ENCODE measurements around the gene REEP2.
"Not testable (repeated sequence)": the region's sequence is repeated elsewhere in the genome, so short reads cannot be mapped to it uniquely, and the experiment has no call there.

Gene REEP2

GRCh38 chr5:138466900-138467710 lies 28.2 kb downstream of the REEP2 start:
- no peak for TF ChIP-seq ZNF274 (IDR thresholded peaks at IDR 0.05; ENCODE audit: low read depth, low read length)
- no peak overlapping the region for H3K4me3 ChIP-seq (ENCODE audit: low read length)

DNA sequence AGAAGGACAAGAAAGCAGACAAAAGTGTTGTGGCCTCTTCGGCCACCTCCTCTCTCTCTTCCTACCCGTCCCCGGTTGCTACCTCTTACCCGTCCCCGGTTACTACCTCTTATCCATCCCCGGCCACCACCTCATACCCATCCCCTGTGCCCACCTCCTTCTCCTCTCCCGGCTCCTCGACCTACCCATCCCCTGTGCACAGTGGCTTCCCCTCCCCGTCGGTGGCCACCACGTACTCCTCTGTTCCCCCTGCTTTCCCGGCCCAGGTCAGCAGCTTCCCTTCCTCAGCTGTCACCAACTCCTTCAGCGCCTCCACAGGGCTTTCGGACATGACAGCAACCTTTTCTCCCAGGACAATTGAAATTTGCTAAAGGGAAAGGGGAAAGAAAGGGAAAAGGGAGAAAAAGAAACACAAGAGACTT lies 28.9 kb downstream of the REEP2 start:
- no peak overlapping the region for H3K4me3 ChIP-seq (ENCODE audit: low read length)
- TF ChIP-seq ZNF274 (IDR thresholded peaks at IDR 0.05; ENCODE audit: low read depth, low read length) = no peak

DNA sequence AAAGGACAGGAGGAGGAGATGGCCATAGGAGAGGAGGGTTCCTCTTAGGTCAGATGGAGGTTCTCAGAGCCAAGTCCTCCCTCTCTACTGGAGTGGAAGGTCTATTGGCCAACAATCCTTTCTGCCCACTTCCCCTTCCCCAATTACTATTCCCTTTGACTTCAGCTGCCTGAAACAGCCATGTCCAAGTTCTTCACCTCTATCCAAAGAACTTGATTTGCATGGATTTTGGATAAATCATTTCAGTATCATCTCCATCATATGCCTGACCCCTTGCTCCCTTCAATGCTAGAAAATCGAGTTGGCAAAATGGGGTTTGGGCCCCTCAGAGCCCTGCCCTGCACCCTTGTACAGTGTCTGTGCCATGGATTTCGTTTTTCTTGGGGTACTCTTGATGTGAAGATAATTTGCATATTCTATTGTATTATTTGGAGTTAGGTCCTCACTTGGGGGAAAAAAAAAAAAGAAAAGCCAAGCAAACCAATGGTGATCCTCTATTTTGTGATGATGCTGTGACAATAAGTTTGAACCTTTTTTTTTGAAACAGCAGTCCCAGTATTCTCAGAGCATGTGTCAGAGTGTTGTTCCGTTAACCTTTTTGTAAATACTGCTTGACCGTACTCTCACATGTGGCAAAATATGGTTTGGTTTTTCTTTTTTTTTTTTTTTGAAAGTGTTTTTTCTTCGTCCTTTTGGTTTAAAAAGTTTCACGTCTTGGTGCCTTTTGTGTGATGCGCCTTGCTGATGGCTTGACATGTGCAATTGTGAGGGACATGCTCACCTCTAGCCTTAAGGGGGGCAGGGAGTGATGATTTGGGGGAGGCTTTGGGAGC lies 29.5 kb downstream of the REEP2 start:
- no peak for TF ChIP-seq ZNF274 (IDR thresholded peaks at IDR 0.05; ENCODE audit: low read depth, low read length)
- H3K4me3 ChIP-seq (ENCODE audit: low read length) = no peak overlapping the region

GRCh38 chr5:138468966-138469539 lies 30.2 kb downstream of the REEP2 start:
- no peak overlapping the region for H3K4me3 ChIP-seq (ENCODE audit: low read length)
- no peak for TF ChIP-seq ZNF274 (IDR thresholded peaks at IDR 0.05; ENCODE audit: low read depth, low read length)

- no peak overlapping the region for H3K4me3 ChIP-seq (ENCODE audit: low read length)
- TF ChIP-seq ZNF274 (IDR thresholded peaks at IDR 0.05; ENCODE audit: low read depth, low read length) = no peak
Measured at GRCh38 chr5:138469540-138470321, 30.9 kb downstream of the REEP2 start.

DNA sequence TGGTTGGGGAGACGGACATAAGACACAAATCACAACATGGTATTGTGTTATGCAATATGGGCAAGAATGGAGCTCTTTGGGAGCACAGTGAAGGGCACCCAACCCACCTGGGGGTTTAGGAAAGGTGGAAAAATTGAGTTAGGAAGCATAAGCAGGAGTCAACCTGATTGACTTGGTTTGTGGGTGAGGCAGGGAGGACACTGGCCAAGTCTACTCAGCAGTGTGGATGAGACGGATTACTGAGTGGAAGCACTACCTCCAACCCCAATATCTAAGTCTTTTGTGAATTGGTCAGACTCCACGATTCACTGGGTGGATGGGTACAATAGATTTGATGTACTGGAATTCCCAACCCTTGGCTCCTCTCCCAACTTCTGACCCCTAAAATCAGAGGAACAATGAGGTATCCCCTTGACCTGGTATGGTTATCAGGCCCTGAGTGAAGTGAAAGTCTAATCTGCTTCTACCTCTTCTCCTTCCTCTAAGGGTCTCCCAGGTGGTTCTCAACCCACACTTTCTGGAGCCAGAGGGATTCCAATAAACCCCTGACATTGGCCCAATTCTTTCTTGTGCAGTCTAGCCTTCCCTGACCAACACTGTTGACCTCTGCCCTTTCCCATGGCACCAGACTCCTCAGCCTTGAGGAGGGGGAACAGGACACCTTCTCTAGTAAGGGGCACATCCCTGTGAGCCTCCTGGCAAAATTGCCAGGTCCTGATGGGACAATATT lies 31.6 kb downstream of the REEP2 start:
- TF ChIP-seq ZNF274 (IDR thresholded peaks at IDR 0.05; ENCODE audit: low read depth, low read length) = no peak
- H3K4me3 ChIP-seq (ENCODE audit: low read length) = no peak overlapping the region

- no peak for TF ChIP-seq ZNF274 (IDR thresholded peaks at IDR 0.05; ENCODE audit: low read depth, low read length)
- H3K4me3 ChIP-seq (ENCODE audit: low read length) = no peak overlapping the region
Measured at GRCh38 chr5:138471052-138471361, 32.1 kb downstream of the REEP2 start.

DNA sequence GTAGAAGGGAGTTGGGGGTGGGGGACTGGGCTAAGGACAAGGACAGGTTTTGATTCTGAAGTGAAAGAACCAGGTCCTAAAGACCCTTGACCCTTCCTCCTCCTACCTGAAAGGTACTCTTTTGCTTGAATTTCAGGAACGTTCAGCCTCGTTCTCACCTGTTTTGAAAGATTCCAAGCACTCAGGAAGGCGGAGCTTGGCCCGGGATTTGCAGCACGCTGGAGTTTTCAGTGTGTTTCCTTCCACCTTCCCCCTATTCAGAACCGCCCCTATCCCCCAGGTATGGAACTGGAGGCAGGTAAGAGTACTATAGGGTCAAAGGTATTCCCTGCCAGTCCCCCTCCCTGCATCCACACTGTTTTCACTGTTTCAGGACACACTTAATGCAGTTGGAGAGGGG lies 33.5 kb downstream of the REEP2 start:
- no peak overlapping the region for H3K4me3 ChIP-seq (ENCODE audit: low read length)
- TF ChIP-seq ZNF274 (IDR thresholded peaks at IDR 0.05; ENCODE audit: low read depth, low read length) = no peak

GRCh38 chr5:138473151-138473550 lies 34.3 kb downstream of the REEP2 start:
- H3K4me3 ChIP-seq (ENCODE audit: low read length) = not testable (repeated sequence)

- no peak for TF ChIP-seq ZNF274 (IDR thresholded peaks at IDR 0.05; ENCODE audit: low read depth, low read length)
- no peak overlapping the region for H3K4me3 ChIP-seq (ENCODE audit: low read length)
Measured at GRCh38 chr5:138476918-138477317, 38.1 kb downstream of the REEP2 start.

GRCh38 chr5:138482638-138483037 lies 43.8 kb downstream of the REEP2 start:
- H3K4me3 ChIP-seq (ENCODE audit: low read length) = no peak overlapping the region
- TF ChIP-seq ZNF274 (IDR thresholded peaks at IDR 0.05; ENCODE audit: low read depth, low read length) = no peak

DNA sequence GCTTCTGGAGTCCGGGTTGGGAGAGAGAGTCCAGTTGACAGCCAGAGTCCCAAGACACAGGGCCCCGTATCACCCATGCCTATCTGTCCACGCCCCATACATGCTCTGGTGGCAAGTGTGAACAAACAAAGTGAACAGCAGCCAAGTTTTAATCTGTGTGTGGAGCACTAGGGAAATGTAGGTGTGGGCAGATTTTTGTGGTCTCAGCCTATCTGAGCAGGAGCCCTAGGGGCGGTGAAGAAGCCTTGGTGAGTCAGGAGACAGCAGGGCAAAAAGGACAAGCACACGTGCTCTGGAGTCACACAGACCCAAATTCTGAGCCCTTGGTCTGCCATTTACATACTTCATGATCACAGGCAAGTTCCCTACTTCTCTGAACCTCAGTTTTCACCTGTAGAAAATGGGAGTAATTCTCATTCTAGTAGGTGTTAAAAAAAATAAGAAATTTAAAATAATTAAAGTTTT lies 49.7 kb downstream of the REEP2 start:
- no peak overlapping the region for H3K4me3 ChIP-seq (ENCODE audit: low read length)
- no peak for TF ChIP-seq ZNF274 (IDR thresholded peaks at IDR 0.05; ENCODE audit: low read depth, low read length)

- H3K4me3 ChIP-seq (ENCODE audit: low read length) = no peak overlapping the region
- TF ChIP-seq ZNF274 (IDR thresholded peaks at IDR 0.05; ENCODE audit: low read depth, low read length) = no peak
Measured at GRCh38 chr5:138489683-138490061, 50.8 kb downstream of the REEP2 start.

Measured in GM08714 (cell line).